GM12873 (cell line): ENCODE data around the gene SPTBN1.

Experiments used
- CTCF ChIP-seq: IDR thresholded peaks from 2 replicates; pipeline ENCODE4 v1.5.1; 2012; ENCODE audit warnings: low read depth, mild to moderate bottlenecking, moderate library complexity, low read length, control low read depth; ENCODE audit not compliant: insufficient read depth; ENCODE audit errors: missing control alignments

The SPTBN1 gene

GRCh38 chr2:54683596-54683995 is 227.5 kb downstream of the SPTBN1 start:
- TF ChIP-seq CTCF, result no peak

GRCh38 chr2:54685263-54685775 is 229.2 kb downstream of the SPTBN1 start:
- TF ChIP-seq CTCF, result no peak

GRCh38 chr2:54687595-54688152 is 231.5 kb downstream of the SPTBN1 start:
- TF ChIP-seq CTCF, result no peak

GRCh38 chr2:54691445-54692135 is 235.5 kb downstream of the SPTBN1 start:
- no peak for TF ChIP-seq CTCF

GRCh38 chr2:54692556-54692955 is 236.4 kb downstream of the SPTBN1 start:
- no peak for TF ChIP-seq CTCF

GRCh38 chr2:54695378-54695777 is 239.3 kb downstream of the SPTBN1 start:
- no peak for TF ChIP-seq CTCF

- no peak for TF ChIP-seq CTCF
Measured at GRCh38 chr2:54697934-54698333, 241.8 kb downstream of the SPTBN1 start.
